Neural progenitor cell (in vitro differentiated cells): ENCODE results near the gene TCTN1.

ENCODE experiments used
- CTCF ChIP-seq: fragments of 200-600 bp; sonication (generic); IDR thresholded peaks from 2 replicates; pipeline ENCODE4 v1.5.1; 2017; ENCODE audit warnings: antibody characterized with exemption, mild to moderate bottlenecking
- EZH2 ChIP-seq: fragments of 200-600 bp; sonication (generic); IDR thresholded peaks from 2 replicates; pipeline ENCODE4 v1.6.1; 2017; ENCODE audit warnings: antibody characterized with exemption, mild to moderate bottlenecking, moderate library complexity

- TF ChIP-seq CTCF (no peak), EZH2 (no peak)
Measured at GRCh38 chr12:110566993-110567392, 46.9 kb upstream of the TCTN1 start.
